ENCODE results near the gene GTF2F1.
"Not testable (repeated sequence)": the region's sequence is repeated elsewhere in the genome, so short reads cannot be mapped to it uniquely, and the experiment has no call there.

GTF2F1 gene

DNA sequence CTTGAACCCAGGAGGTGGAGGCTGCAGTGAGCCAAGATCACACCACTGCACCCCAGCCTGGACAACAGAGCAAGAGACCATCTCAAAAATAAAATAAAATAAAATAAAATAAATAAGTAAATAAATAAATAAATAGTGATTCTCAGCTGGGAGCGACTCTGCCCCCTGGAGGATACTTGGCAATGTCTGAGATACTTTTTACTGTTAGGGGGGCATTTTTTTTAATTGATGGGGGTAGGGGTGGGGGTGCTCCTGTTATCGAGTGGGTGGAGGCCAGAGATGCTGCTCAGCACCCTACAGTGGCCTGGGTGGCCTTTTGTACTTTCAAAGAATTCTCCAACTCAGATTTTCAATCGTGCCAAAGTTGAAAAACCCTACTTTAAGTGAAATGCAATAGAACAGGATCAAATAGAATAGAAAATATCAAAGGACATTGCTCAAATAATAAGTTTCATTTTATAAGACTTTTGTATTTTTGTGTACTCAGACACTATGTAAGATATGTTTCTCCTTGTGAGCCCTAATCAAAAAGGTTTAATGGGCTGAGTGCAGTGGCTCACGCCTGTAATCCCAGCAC lies 38.8 kb downstream of the GTF2F1 start:
- no peak overlapping the region for H3K27ac ChIP-seq (ENCODE audit: low read depth, low read length)
- H3K9me2 ChIP-seq (replicated peaks; ENCODE audit: insufficient read depth, low read length): no peaks in the 10 kb centered on the region
- no peaks in the 10 kb centered on the region for H3K79me2 ChIP-seq (ENCODE audit: insufficient read depth, low read length)
- no peaks in the 10 kb centered on the region for H3K9me3 ChIP-seq (ENCODE audit: insufficient read depth, low read length)
- no peaks in the 10 kb centered on the region for H3K36me3 ChIP-seq (ENCODE audit: low read length)
- H2AFZ ChIP-seq (ENCODE audit: low read depth, low read length, severe bottlenecking): no peak overlapping the region
- peak; percentile 40 for TF ChIP-seq CTCF (IDR thresholded peaks at IDR 0.05; ENCODE audit: insufficient read depth, low read length, poor library complexity, severe bottlenecking)
- no peak for TF ChIP-seq EZH2phosphoT487 (conservative IDR thresholded peaks at IDR 0.05; ENCODE audit: low read length)
- H3F3A ChIP-seq (ENCODE audit: insufficient read depth): no peaks in the 10 kb centered on the region
- H3K27me3 ChIP-seq (ENCODE audit: low read length): no peaks in the 10 kb centered on the region
- no peak overlapping the region for H3K9ac ChIP-seq (ENCODE audit: low read length)
- no peak overlapping the region for H3K4me2 ChIP-seq (ENCODE audit: low read depth, low read length, poor library complexity, severe bottlenecking)
- H3K4me3 ChIP-seq (ENCODE audit: insufficient read depth, low read length, poor library complexity, severe bottlenecking): no peak overlapping the region
- H4K20me1 ChIP-seq (ENCODE audit: low read depth, low read length): no peaks in the 10 kb centered on the region

GRCh38 chr19:6352381-6353165 lies 40.4 kb downstream of the GTF2F1 start:
- Histone ChIP-seq H3K79me2 (ENCODE audit: insufficient read depth, low read length) (no peaks in the 10 kb centered on the region), H4K20me1 (ENCODE audit: low read depth, low read length) (no peaks in the 10 kb centered on the region), H3K9me2 (replicated peaks; ENCODE audit: insufficient read depth, low read length) (no peaks in the 10 kb centered on the region), H3K4me2 (ENCODE audit: low read depth, low read length, poor library complexity, severe bottlenecking) (no peak overlapping the region), H3K9me3 (ENCODE audit: insufficient read depth, low read length) (no peaks in the 10 kb centered on the region), H3K27me3 (ENCODE audit: low read length) (no peaks in the 10 kb centered on the region), H2AFZ (ENCODE audit: low read depth, low read length, severe bottlenecking) (no peak overlapping the region), H3K9ac (ENCODE audit: low read length) (no peak overlapping the region), H3K4me3 (ENCODE audit: insufficient read depth, low read length, poor library complexity, severe bottlenecking) (no peak overlapping the region), H3K27ac (ENCODE audit: low read depth, low read length) (no peak overlapping the region), H3K36me3 (ENCODE audit: low read length) (no peaks in the 10 kb centered on the region), H3F3A (ENCODE audit: insufficient read depth) (no peaks in the 10 kb centered on the region)
- no peak for TF ChIP-seq CTCF (IDR thresholded peaks at IDR 0.05; ENCODE audit: insufficient read depth, low read length, poor library complexity, severe bottlenecking)
- TF ChIP-seq EZH2phosphoT487 (conservative IDR thresholded peaks at IDR 0.05; ENCODE audit: low read length): no peak

DNA sequence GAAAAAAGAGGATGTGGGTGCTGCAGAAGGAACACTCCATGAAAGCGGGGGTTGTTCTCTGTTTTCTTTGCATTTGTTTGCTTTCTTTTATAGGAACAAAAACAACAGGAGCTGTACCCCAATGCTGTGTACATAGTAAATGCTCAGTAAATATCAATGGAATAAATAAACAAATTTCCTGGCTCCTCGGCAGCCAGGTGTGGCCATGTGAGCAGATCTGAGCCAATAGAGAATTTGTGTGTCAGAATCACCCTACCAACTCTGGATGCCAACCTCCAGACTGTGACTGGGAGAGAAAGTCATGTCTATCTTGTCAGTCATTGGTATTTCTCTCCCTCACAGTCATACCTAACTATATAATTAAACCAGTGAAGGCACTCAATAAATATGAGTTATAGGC lies 42.3 kb downstream of the GTF2F1 start:
- no peaks in the 10 kb centered on the region for H3K9me2 ChIP-seq (replicated peaks; ENCODE audit: insufficient read depth, low read length)
- no peak overlapping the region for H3K9ac ChIP-seq (ENCODE audit: low read length)
- no peaks in the 10 kb centered on the region for H3F3A ChIP-seq (ENCODE audit: insufficient read depth)
- H3K4me2 ChIP-seq (ENCODE audit: low read depth, low read length, poor library complexity, severe bottlenecking): no peak overlapping the region
- no peak overlapping the region for H3K4me3 ChIP-seq (ENCODE audit: insufficient read depth, low read length, poor library complexity, severe bottlenecking)
- TF ChIP-seq EZH2phosphoT487 (conservative IDR thresholded peaks at IDR 0.05; ENCODE audit: low read length) (no peak), CTCF (IDR thresholded peaks at IDR 0.05; ENCODE audit: insufficient read depth, low read length, poor library complexity, severe bottlenecking) (no peak)
- H3K9me3 ChIP-seq (ENCODE audit: insufficient read depth, low read length): no peaks in the 10 kb centered on the region
- no peaks in the 10 kb centered on the region for H3K36me3 ChIP-seq (ENCODE audit: low read length)
- no peak overlapping the region for H2AFZ ChIP-seq (ENCODE audit: low read depth, low read length, severe bottlenecking)
- no peaks in the 10 kb centered on the region for H3K79me2 ChIP-seq (ENCODE audit: insufficient read depth, low read length)
- no peak overlapping the region for H3K27ac ChIP-seq (ENCODE audit: low read depth, low read length)
- H3K27me3 ChIP-seq (ENCODE audit: low read length): no peaks in the 10 kb centered on the region
- H4K20me1 ChIP-seq (ENCODE audit: low read depth, low read length): no peaks in the 10 kb centered on the region

DNA sequence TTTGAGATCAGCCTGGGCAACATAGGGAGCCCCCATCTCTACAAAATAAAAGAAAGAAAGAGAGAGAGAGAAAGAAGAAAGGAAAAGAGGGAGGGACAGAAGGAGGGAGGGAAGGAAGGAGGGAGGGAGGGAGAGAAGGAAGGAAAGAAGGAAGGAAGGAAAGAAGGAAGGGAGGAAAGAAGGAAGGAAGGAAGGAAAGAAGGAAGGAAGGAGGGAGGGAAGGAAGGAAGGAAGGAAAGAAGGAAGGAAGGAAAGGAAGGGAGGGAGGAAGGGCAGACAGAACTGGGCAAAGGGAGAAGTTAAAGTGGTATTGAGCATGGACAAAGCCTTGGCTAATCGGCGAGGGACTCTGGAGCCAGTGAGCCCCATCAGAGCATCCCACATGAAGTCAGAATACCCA lies 43.7 kb downstream of the GTF2F1 start:
- H3K9ac ChIP-seq (ENCODE audit: low read length); H3K36me3 ChIP-seq (ENCODE audit: low read length); H3K4me2 ChIP-seq (ENCODE audit: low read depth, low read length, poor library complexity, severe bottlenecking); H3K4me3 ChIP-seq (ENCODE audit: insufficient read depth, low read length, poor library complexity, severe bottlenecking); H3K27me3 ChIP-seq (ENCODE audit: low read length); H3K9me3 ChIP-seq (ENCODE audit: insufficient read depth, low read length); H3K9me2 ChIP-seq (replicated peaks; ENCODE audit: insufficient read depth, low read length); H3K27ac ChIP-seq (ENCODE audit: low read depth, low read length); H3K79me2 ChIP-seq (ENCODE audit: insufficient read depth, low read length); H4K20me1 ChIP-seq (ENCODE audit: low read depth, low read length); H3F3A ChIP-seq (ENCODE audit: insufficient read depth); H2AFZ ChIP-seq (ENCODE audit: low read depth, low read length, severe bottlenecking): not testable (repeated sequence)

All from SU-DHL-6 (cell line).